ENCODE results near the gene TTC5. TPM values are rescaled to one million over a fixed set of nuclear protein-coding genes. Genes with fewer than 3 reads are reported as not detected.

TTC5 gene, protein sequence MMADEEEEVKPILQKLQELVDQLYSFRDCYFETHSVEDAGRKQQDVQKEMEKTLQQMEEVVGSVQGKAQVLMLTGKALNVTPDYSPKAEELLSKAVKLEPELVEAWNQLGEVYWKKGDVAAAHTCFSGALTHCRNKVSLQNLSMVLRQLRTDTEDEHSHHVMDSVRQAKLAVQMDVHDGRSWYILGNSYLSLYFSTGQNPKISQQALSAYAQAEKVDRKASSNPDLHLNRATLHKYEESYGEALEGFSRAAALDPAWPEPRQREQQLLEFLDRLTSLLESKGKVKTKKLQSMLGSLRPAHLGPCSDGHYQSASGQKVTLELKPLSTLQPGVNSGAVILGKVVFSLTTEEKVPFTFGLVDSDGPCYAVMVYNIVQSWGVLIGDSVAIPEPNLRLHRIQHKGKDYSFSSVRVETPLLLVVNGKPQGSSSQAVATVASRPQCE
- total RNA-seq: 10 to 100 TPM; 17.5 to 22.1 TPM

DNA sequence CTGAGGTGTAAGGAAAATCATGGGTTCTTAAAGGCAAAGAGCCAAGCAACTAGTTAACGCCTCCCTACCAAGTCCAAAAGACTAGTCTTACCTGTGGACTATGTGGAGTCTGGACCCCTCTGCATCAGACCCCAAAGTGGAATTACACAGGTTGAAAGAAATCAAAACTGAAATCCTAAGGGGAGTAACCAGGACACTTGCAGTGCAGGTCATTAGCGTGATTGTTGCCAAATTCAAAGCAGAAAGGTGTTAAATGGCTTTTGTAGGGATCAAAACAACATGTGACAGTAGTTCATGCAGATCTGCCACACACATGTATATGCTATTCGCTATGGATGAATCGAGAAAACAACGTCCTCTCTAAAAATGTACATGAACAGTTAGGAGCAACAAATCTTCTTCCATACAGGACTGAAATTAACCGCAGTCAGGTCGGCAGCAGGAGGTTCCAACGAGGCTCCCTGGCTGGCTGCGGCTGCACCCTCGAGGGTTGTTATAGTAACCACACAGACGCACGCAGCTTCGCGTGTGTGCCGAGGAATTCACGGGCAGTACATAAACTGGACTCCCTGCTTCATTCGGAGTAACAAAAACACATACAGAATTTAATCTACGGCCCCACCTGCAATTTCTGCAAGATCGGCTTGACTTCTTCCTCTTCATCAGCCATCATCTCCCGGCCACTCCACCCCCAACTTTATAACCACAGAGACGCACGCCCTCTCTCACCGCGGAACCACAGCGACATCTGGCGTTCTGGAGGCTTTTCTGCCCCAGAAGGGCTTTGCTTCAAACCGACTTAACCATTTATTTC lies at the start of gene TTC5:
TTC5 (minus strand) TSS at position 687 of the 814 bp plus-strand sequence; CDS start at position 673, 14 bp downstream.

GRCh38 chr14:20343092-20343861 lies 37.5 kb upstream of the TTC5 start, which contains the start of gene PARP2:
Gene PARP2, plus strand, starts transcription at chr14:20343635. Its CDS starts 7 bp downstream, at chr14:20343642.

GRCh38 chr14:20332788-20333493 lies 27.2 kb upstream of the TTC5 start, which contains the start of gene CCNB1IP1:
Gene CCNB1IP1, minus strand, starts transcription at chr14:20333279. Its CDS starts 16,756 bp downstream, at chr14:20316523.

Other genes with a start within 250 kb of the TTC5 start
- not detected for gene OR4L1, start 245.9 kb downstream of the TTC5 start, total RNA-seq
- not detected for gene OR4K17, start 195.2 kb downstream of the TTC5 start, total RNA-seq
- not detected for gene OR4N5, start 167.1 kb downstream of the TTC5 start, total RNA-seq
- gene OR11G2, start 115.1 kb downstream of the TTC5 start, total RNA-seq: not detected
- gene OR11H6, start 82.2 kb downstream of the TTC5 start, total RNA-seq: not detected
- gene OR11H7, start 77.0 kb downstream of the TTC5 start, total RNA-seq: not detected
- gene OR11H4, start 66.7 kb downstream of the TTC5 start, total RNA-seq: not detected
- 10 to 100 TPM; 36.0 to 37.0 TPM for gene CCNB1IP1, start 27.3 kb upstream of the TTC5 start, total RNA-seq
- 10 to 100 TPM; 25.1 to 25.2 TPM for gene PARP2, start 37.7 kb upstream of the TTC5 start, total RNA-seq
- gene TEP1, start 107.5 kb upstream of the TTC5 start, total RNA-seq: 10 to 100 TPM; 44.5 to 48.1 TPM
- gene KLHL33, start 130.2 kb upstream of the TTC5 start, total RNA-seq: under 1 TPM; 0.13 to 0.19 TPM
- 10 to 100 TPM; 48.0 to 49.1 TPM for gene OSGEP, start 148.9 kb upstream of the TTC5 start, total RNA-seq
- 100 to 1,000 TPM; 162 to 164 TPM for gene APEX1, start 149.3 kb upstream of the TTC5 start, total RNA-seq
- 10 to 100 TPM; 39.0 to 41.9 TPM for gene PIP4P1, start 155.5 kb upstream of the TTC5 start, total RNA-seq
- 100 to 1,000 TPM; 144 to 153 TPM for gene PNP, start 163.5 kb upstream of the TTC5 start, total RNA-seq
- gene RNASE10, start 199.6 kb upstream of the TTC5 start, total RNA-seq: under 1 TPM; 0.18 to 0.53 TPM

All from activated naive CD4-positive, alpha-beta T cell treated with anti-CD3 and anti-CD28 coated beads, Interleukin-2, amount 10 ng/mL, durations not matched to agents 5 hours and 36 hours (primary cell).